NCI-H2171 (cell line): ENCODE measurements around the gene CAPZB.

Experiments
- DNase-seq: peaks from one replicate; lab custom pipeline; 2025; lab: John Stamatoyannopoulos, UW

The CAPZB gene

GRCh38 chr1:19385221-19385620 is 100.1 kb downstream of the CAPZB start:
- no peak for DNase-seq

- no peak for DNase-seq
Observed at GRCh38 chr1:19384772-19385187, 100.6 kb downstream of the CAPZB start.

GRCh38 chr1:19384113-19384512 is 101.2 kb downstream of the CAPZB start:
- DNase-seq, result no peak

- no peak for DNase-seq
Observed at GRCh38 chr1:19382222-19382621, 103.1 kb downstream of the CAPZB start.

GRCh38 chr1:19381261-19381660 is 104.1 kb downstream of the CAPZB start:
- no peak for DNase-seq

- DNase-seq, result no peak
Observed at GRCh38 chr1:19377812-19378718, 107.3 kb downstream of the CAPZB start.

GRCh38 chr1:19376428-19377372 is 108.6 kb downstream of the CAPZB start:
- DNase-seq, result no peak

GRCh38 chr1:19375631-19376400 is 109.5 kb downstream of the CAPZB start:
- DNase-seq, result no peak

GRCh38 chr1:19374926-19375325 is 110.4 kb downstream of the CAPZB start:
- DNase-seq, result no peak

GRCh38 chr1:19374083-19374801 is 111.1 kb downstream of the CAPZB start:
- no peak for DNase-seq

- DNase-seq, result no peak
Observed at GRCh38 chr1:19373211-19374082, 111.9 kb downstream of the CAPZB start.

GRCh38 chr1:19372602-19373001 is 112.7 kb downstream of the CAPZB start:
- no peak for DNase-seq

GRCh38 chr1:19372136-19372514 is 113.2 kb downstream of the CAPZB start:
- no peak for DNase-seq

GRCh38 chr1:19371226-19372135 is 113.9 kb downstream of the CAPZB start:
- DNase-seq, result no peak

GRCh38 chr1:19370453-19371170 is 114.7 kb downstream of the CAPZB start:
- DNase-seq, result no peak

- DNase-seq, result no peak
Observed at GRCh38 chr1:19369396-19370090, 115.8 kb downstream of the CAPZB start.

GRCh38 chr1:19368964-19369363 is 116.4 kb downstream of the CAPZB start:
- no peak for DNase-seq

- no peak for DNase-seq
Observed at GRCh38 chr1:19368050-19368449, 117.3 kb downstream of the CAPZB start.
